ENCODE results near the gene NUDT17.

The NUDT17 gene

DNA sequence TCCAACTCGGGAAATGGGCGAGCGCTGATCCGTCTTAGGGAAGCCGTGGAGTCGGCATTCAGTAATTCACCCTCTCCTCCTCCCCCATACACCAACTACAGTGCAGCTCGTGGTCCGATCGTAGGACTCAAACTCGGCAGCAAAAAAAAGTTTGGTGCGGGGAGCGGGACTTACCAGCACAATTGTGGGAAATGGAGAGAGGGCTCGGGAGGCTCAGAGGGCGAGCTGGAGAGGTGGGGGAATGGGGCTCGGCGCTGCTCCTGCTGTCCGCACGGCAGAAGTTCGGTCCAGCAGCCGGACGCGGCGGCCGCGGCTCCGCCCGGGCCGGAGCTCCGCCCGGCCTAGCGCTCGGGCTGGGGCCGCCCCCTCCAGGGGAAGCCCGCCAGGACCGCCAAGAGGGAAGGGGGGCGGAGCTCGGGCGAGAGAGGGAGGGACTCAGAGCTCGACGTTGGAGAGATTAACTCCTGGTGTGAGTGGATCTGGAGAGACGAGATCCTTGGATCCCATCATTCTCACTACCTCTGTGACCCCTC is 14.1 kb downstream of the NUDT17 start:
- peaks cover 2% of the 10 kb centered on the region; the same call in 1 of the 2 replicates for H3K9me3 ChIP-seq (ENCODE audit: control insufficient read depth, insufficient read depth, low read length)
- peaks cover 3% of the 10 kb centered on the region; the same call in 1 of the 2 replicates for H3K4me1 ChIP-seq (ENCODE audit: insufficient read depth, low read length)
- H3K9ac ChIP-seq (ENCODE audit: low read depth, low read length) = peak overlapping the region; percentile 66
- H3K36me3 ChIP-seq (ENCODE audit: insufficient read depth, low read length) = peaks cover 3% of the 10 kb centered on the region; the same call in 1 of the 2 replicates

DNA sequence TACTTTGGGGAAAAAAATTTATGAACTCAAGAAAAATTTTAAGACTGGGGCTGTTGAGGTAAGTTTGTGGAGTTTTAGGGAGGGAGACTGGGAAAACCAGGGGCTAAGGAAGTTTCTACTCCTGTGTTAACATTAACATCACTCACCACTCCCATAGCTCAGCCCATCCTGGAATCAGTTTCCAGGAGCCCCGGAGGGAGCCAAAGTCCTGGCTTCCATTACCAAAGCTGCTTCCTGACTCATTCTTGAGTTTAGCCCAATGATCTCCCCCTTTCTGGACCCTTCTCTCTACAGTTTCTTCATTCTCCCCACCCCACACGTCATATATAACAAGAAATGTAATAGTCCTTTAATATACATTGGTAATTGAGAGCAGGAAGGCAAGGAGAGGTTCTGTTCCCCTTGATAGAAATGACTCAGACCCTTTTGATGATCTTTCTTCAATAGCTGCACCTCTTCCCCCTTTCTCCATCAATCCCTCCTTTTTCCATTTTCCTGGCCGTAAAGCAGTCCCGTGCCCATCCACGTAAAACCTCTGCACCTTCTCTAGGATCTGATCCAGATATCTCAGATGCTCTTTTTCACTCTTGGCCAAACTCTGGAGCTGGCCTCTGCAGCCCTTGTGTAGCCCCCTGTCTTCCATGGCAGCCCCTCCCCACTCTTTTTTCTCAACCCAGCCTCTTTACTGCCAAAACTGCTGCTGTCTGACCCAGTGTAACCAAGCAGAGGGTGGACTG is 18.0 kb downstream of the NUDT17 start:
- no peaks in the 10 kb centered on the region for H3K9me3 ChIP-seq (ENCODE audit: control insufficient read depth, insufficient read depth, low read length)
- H3K36me3 ChIP-seq (ENCODE audit: insufficient read depth, low read length) = no peaks in the 10 kb centered on the region
- no peak overlapping the region for H3K9ac ChIP-seq (ENCODE audit: low read depth, low read length)
- H3K4me1 ChIP-seq (ENCODE audit: insufficient read depth, low read length) = peaks cover 3% of the 10 kb centered on the region; the same call in 1 of the 2 replicates

DNA sequence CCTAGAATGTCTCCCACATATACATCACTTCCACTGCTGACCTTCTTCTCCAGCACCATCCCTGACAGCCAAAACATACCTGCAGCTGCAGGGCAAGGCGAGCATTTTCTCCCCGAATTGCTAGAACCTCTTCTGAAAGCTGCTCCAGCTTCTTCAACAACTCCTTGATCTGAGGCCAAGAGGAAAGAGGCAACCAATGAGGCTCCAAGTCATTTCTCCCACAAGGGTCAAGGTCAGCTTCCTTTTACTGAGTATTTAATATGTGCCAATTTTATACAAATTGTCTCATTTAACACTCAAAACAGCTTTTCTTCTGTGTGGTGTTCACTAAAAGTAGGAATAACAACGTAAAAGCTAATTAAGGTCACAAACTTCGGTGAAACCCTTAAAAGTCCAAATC is 22.8 kb downstream of the NUDT17 start:
- Histone ChIP-seq H3K9me3 (ENCODE audit: control insufficient read depth, insufficient read depth, low read length) (no peaks in the 10 kb centered on the region), H3K9ac (ENCODE audit: low read depth, low read length) (no peak overlapping the region), H3K36me3 (ENCODE audit: insufficient read depth, low read length) (no peaks in the 10 kb centered on the region), H3K4me1 (ENCODE audit: insufficient read depth, low read length) (no peaks in the 10 kb centered on the region)

DNA sequence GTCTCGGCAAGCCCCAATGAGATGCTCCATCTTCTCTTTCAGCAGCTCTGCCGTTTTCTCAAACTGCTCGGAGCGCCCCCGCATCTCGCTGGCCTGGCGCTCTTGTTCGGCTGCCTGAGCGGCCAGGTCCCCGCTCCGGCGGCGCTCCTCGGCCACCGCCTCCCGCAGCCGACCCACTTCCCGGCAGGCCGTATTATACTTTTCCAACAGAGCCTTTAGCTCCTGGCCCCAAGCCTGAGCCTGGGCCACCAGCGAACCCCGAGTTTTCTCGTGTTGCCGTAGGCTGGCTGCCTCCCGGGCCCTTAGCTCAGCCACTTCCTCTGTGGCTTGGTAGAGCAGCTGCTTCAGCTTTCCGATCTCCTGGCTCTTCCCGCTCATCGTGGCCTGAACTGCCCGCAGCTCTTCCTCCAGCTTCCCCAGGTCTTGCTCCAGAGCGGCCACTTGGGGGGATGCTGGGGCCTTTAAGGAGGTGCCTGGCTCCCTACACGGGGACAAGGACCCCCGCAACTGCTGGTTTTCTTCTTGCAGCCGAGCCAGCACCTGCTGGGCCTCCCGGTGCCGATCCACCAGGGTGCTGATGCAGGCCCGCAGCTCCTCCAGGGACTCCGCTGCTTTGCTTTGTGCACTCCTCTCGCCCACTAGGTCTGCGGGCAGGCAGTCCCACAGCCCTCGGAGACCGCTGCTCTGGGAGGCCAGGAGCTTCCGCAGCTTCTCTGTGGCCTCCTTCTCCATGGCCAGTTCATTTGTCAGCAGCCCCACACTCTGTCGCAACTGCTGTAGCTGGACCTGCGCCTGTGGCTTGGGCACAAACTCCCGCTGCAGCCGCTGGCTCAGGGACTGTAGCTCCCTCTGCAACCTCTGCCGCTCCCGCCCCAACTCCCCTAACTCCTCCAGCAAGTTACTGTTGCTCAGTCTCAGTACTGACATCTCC is 26.8 kb downstream of the NUDT17 start:
- H3K4me1 ChIP-seq (ENCODE audit: insufficient read depth, low read length) = no peaks in the 10 kb centered on the region
- H3K9ac ChIP-seq (ENCODE audit: low read depth, low read length) = peak overlapping the region; percentile 52
- H3K9me3 ChIP-seq (ENCODE audit: control insufficient read depth, insufficient read depth, low read length) = no peaks in the 10 kb centered on the region
- H3K36me3 ChIP-seq (ENCODE audit: insufficient read depth, low read length) = no peaks in the 10 kb centered on the region

DNA sequence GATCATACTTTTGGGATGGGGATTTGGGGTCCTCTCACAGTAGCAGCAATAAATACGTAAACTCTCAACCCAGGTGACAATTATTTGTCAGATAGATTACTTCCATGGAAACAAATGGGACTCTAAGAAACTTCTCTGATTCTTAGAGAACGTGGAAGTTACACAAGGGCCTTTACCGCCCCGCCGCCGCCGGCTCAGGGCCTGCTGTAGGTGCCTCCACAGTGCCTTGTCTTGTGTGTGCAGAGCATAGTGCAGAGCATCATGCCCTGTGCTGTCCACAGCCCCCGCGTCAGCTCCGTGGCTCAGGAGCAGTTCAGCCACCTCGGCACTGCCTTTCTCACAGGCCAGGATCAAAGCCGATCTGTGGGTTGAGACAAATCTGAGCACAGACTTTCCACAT is 29.2 kb downstream of the NUDT17 start:
- H3K9ac ChIP-seq (ENCODE audit: low read depth, low read length) = no peak overlapping the region
- H3K4me1 ChIP-seq (ENCODE audit: insufficient read depth, low read length) = peaks cover 7% of the 10 kb centered on the region; the same call in 1 of the 2 replicates
- no peaks in the 10 kb centered on the region for H3K36me3 ChIP-seq (ENCODE audit: insufficient read depth, low read length)
- no peaks in the 10 kb centered on the region for H3K9me3 ChIP-seq (ENCODE audit: control insufficient read depth, insufficient read depth, low read length)

DNA sequence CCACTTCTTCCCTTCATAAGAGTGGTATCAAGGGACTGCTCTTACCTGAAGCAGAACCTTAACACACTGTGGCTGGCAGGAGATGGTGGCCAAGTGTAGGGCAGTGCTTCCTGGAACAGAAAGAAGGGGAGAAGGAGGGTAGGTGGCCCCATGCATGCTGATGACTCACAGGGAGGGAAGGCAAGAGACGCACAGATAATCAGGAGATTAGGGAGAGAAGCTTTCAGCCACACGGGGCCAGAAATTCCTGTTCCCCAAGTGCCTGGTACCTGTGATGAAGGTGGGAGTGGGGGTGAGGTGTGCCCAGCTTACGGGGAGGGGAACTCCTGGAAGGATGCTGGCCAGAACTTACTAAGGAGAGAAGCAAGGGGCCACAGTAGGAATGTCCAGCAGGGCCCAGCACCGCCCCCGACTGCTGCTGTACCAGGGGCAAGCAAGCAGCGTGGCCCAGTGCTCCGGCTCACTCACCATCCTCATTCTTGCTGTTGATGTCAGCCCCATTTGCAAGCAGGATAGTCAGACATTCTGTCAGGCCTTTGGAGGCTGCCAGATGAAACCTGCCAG is 32.6 kb downstream of the NUDT17 start:
- Histone ChIP-seq H3K9me3 (ENCODE audit: control insufficient read depth, insufficient read depth, low read length) (no peaks in the 10 kb centered on the region), H3K9ac (ENCODE audit: low read depth, low read length) (no peak overlapping the region)

DNA sequence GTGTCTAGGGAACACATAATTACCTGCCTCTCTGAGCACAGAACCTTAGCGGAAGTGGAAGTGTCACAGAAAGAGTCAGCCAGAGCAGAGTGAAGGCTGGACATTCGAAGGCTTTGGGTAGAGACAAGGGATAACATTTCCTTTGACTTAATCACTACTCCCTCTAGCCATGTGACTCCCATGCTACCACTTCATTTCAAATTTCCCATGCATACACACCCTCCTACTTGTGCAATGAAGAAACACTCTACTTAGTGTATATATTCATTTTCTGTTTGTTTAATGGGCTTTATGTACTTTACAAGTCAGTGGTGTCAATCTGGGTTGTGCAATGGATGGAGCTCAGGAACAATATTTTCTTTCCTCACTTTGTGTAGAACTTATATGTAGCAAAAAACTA is 33.3 kb downstream of the NUDT17 start:
- Histone ChIP-seq H3K9me3 (ENCODE audit: control insufficient read depth, insufficient read depth, low read length) (no peaks in the 10 kb centered on the region), H3K4me1 (ENCODE audit: insufficient read depth, low read length) (peaks cover 7% of the 10 kb centered on the region)

More for the DNA sequence above, 32.6 kb downstream of the NUDT17 start:
- peaks cover 7% of the 10 kb centered on the region for H3K4me1 ChIP-seq (ENCODE audit: insufficient read depth, low read length)
- H3K36me3 ChIP-seq (ENCODE audit: insufficient read depth, low read length) = no peaks in the 10 kb centered on the region

DNA sequence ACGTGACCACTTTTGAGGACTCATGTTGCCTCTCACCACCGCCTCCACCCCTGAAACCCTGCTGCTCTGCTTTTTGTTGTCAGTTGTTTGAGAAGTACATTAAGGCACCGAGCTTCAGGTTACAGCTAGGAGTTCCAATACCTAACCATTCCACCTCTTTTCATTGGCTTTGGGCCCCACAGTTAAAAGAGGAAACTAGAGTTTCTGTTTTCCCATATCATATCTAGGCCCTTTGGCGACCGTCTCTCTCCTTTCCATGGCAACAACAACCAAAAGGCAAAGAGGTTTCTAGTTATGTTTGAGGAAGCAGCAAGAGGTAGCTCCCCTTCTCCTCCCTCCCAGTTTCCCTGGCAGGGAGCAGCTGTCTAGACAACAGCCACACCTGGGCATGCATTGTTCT is 34.3 kb downstream of the NUDT17 start:
- Histone ChIP-seq H3K9ac (ENCODE audit: low read depth, low read length) (no peak overlapping the region), H3K36me3 (ENCODE audit: insufficient read depth, low read length) (no peaks in the 10 kb centered on the region), H3K9me3 (ENCODE audit: control insufficient read depth, insufficient read depth, low read length) (no peaks in the 10 kb centered on the region), H3K4me1 (ENCODE audit: insufficient read depth, low read length) (peaks cover 7% of the 10 kb centered on the region)

More for the DNA sequence above, 33.3 kb downstream of the NUDT17 start:
- H3K9ac ChIP-seq (ENCODE audit: low read depth, low read length) = no peak overlapping the region
- no peaks in the 10 kb centered on the region for H3K36me3 ChIP-seq (ENCODE audit: insufficient read depth, low read length)

DNA sequence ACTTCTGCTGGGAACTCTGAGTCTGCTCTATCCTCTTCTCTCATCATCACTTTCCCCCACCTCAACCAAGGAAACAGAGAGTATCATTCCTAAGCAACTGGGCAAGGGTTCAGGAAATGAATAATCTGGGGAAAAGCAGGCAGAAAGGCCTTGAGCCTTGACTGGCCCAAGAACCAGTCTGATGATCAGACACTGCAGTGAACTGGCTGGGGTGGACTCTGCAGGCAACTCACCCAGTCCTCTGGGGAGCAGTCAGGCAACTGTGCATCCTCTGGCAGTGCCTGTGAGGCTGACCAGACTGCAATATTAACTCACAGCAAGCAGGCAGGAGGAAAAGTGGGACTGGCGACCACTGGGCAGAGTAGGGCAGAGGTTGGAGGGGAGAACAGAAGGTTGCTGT is 39.2 kb downstream of the NUDT17 start:
- no peak overlapping the region for H3K9ac ChIP-seq (ENCODE audit: low read depth, low read length)
- H3K4me1 ChIP-seq (ENCODE audit: insufficient read depth, low read length) = no peaks in the 10 kb centered on the region; the same call in 1 of the 2 replicates
- H3K36me3 ChIP-seq (ENCODE audit: insufficient read depth, low read length) = no peaks in the 10 kb centered on the region
- no peaks in the 10 kb centered on the region for H3K9me3 ChIP-seq (ENCODE audit: control insufficient read depth, insufficient read depth, low read length)

DNA sequence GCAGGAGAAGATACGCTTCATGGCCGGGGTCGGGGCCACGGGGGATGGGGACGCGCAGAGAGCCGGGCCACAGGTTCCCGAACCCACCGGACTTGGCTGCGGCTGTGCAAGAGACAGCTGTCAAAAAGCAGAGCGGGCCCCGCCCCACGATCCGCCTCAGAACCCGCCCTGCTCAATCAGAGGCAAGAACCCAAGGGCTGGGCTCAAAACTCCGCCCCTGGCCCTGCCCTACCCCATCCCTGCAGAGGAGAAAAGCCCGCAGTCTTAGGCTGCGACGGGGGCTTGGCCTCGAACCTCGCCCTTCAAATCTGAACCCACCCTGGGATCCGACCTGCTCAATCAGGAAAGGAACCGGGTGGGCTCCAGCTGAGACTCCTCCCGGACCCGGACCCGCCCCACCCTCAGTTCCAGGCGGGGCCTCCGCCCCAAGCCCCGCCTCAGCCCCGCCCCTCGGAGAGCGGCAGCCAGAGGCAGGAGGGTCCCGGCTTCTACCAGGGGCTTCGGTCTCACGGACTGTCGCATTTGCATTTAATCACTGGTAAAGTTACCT is 40.4 kb downstream of the NUDT17 start, which contains the start of gene ANKRD35:
ANKRD35 (minus strand) TSS at position 129 of the 550 bp plus-strand sequence; CDS start at position 21, 108 bp downstream.
- H3K4me1 ChIP-seq (ENCODE audit: insufficient read depth, low read length) = peaks cover 2% of the 10 kb centered on the region; the same call in 1 of the 2 replicates
- H3K36me3 ChIP-seq (ENCODE audit: insufficient read depth, low read length) = no peaks in the 10 kb centered on the region
- peak within 1 kb of the TSS; percentile 66; the same call in 1 of the 2 replicates for H3K9ac ChIP-seq (ENCODE audit: low read depth, low read length)
- H3K9me3 ChIP-seq (ENCODE audit: control insufficient read depth, insufficient read depth, low read length) = no peaks in the 10 kb centered on the region

DNA sequence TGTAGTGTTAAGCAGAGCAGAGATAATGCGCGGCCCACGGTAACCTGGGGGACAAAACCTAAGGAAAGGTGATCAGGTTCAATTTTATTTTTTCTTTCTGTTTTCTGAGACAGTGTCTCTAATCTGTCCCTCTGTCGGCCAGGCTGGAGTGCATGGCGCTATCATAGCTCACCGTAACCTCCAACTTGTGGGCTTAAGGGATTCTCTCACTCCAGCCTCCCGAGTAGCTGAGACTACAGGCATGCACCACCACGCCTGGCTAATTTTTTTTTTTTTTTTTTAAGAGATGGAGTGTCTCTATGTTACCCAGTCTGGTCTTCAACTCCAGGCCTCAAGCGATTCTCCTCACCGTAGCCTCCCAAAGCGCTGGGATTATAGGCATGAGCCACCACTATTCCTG is 41.0 kb downstream of the NUDT17 start:
- H3K4me1 ChIP-seq (ENCODE audit: insufficient read depth, low read length) = peaks cover 7% of the 10 kb centered on the region; the same call in 1 of the 2 replicates
- no peaks in the 10 kb centered on the region for H3K36me3 ChIP-seq (ENCODE audit: insufficient read depth, low read length)
- H3K9ac ChIP-seq (ENCODE audit: low read depth, low read length) = peak overlapping the region; percentile 66; the same call in 1 of the 2 replicates
- H3K9me3 ChIP-seq (ENCODE audit: control insufficient read depth, insufficient read depth, low read length) = no peaks in the 10 kb centered on the region

DNA sequence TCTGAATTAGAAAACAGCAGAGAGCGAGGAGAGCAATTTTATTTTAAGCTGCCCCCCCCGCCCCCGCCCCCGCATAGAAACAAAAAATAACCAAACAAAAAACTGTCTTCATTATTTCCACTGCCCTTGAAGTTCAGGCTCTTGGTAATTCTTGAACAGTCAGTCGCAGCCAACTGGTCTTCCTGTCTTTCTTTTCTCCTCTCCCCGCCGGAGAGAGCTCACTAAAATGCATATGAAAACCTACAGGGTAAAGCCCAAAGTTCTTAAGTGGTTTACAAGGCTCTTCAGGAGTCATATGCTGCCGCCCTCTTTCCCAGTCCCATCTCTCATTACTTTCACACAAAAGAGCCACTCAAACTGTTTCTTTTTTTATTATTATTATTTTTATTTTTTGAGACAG is 41.4 kb downstream of the NUDT17 start:
- H3K9me3 ChIP-seq (ENCODE audit: control insufficient read depth, insufficient read depth, low read length) = no peaks in the 10 kb centered on the region
- no peak overlapping the region; the same call in 1 of the 2 replicates for H3K9ac ChIP-seq (ENCODE audit: low read depth, low read length)
- H3K36me3 ChIP-seq (ENCODE audit: insufficient read depth, low read length) = no peaks in the 10 kb centered on the region
- peaks cover 10% of the 10 kb centered on the region; the same call in 1 of the 2 replicates for H3K4me1 ChIP-seq (ENCODE audit: insufficient read depth, low read length)

DNA sequence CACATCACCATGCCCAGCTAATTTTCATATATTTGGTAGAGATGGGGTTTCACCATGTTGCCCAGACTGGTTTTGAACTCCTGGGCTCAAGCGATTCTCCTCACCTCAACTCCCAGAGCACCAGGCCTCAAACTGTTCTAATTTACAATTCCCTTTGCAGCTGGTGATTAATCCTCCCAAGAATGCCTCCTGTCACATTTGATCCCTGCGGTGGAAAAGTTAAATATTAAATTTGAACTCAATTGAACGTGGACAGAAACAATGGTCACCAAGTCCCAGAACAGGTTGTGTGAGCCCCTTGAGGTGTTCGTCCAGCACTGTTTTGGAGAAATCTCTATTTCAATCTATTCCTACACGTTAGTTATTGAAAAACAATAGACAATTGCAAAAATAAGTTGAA is 42.2 kb downstream of the NUDT17 start:
- Histone ChIP-seq H3K9me3 (ENCODE audit: control insufficient read depth, insufficient read depth, low read length) (no peaks in the 10 kb centered on the region), H3K9ac (ENCODE audit: low read depth, low read length) (no peak overlapping the region), H3K4me1 (ENCODE audit: insufficient read depth, low read length) (peaks cover 16% of the 10 kb centered on the region), H3K36me3 (ENCODE audit: insufficient read depth, low read length) (no peaks in the 10 kb centered on the region)

DNA sequence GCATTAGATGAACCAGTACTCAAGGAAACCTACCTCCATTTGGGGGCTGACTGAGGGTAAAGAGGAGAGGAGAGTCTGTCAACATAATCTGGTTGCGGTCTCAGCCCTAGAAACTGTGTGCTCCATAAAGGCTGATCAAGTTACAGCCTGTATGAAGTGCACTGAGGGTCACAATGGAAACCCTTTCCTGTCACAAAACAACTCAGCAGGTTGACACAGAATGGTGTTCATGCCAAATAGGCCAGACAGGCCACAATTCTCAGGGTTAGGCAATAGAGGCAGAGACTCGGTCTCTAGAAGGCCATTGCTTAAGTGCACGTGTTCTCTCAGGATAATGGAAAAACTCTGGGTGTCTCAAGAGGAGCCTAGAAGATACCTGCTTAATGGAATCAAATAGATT is 44.3 kb downstream of the NUDT17 start:
- Histone ChIP-seq H3K4me1 (ENCODE audit: insufficient read depth, low read length) (peaks cover 18% of the 10 kb centered on the region), H3K36me3 (ENCODE audit: insufficient read depth, low read length) (no peaks in the 10 kb centered on the region), H3K9me3 (ENCODE audit: control insufficient read depth, insufficient read depth, low read length) (no peaks in the 10 kb centered on the region), H3K9ac (ENCODE audit: low read depth, low read length) (no peak overlapping the region)
